Ascending aorta (tissue), 2 donors: ENCODE results near the gene METTL27. TPM values are rescaled to one million over a fixed set of nuclear protein-coding genes. Genes with fewer than 3 reads are reported as not detected.

Experiments
- DNase-seq, 2 donors: peaks; one replicate each; pipeline ENCODE4 v3.0.0-alpha.2; 2019; ENCODE audit warnings: low spot score in 2 of 2
- H3K27ac ChIP-seq, 2 donors: fragments of 200-600 bp; sonication (generic); one replicate each; pipeline ENCODE4 v1.5.1; 2016 to 2017; ENCODE audit warnings: mild to moderate bottlenecking in 1 of 2
- H3K27me3 ChIP-seq: fragments of 200-600 bp; sonication (generic); one replicate; pipeline ENCODE4 v1.5.1; 2017
- H3K36me3 ChIP-seq, 2 donors: fragments of 200-600 bp; sonication (generic); one replicate each; pipeline ENCODE4 v1.5.1; 2016
- H3K4me1 ChIP-seq, 2 donors: fragments of 200-600 bp; sonication (generic); one replicate each; pipeline ENCODE4 v1.5.1; 2016 to 2017; ENCODE audit warnings: mild to moderate bottlenecking in 1 of 2
- H3K4me3 ChIP-seq, 2 donors: fragments of 200-600 bp; sonication (generic); one replicate each; pipeline ENCODE4 v1.5.1; 2016 to 2017; ENCODE audit warnings: mild to moderate bottlenecking in 1 of 2
- H3K9me3 ChIP-seq, 2 donors: fragments of 200-600 bp; sonication (generic); one replicate each; pipeline ENCODE4 v1.5.1; 2016
- intact Hi-C: fragments of 100-400 bp; cut with DNase I; formaldehyde crosslinking; loops from one replicate; pipeline ENCODE4 v1.15.1; 2023
- total RNA-seq: library from RNA; depleted of rRNA; stranded (reverse); fragments of >200 nt; gene quantifications from one replicate; pipeline ENCODE4 v1.1.0, GENCODE V29; 2016
- TF ChIP-seq, protein P1 (sequence below), 3 experiments: fragments of 200-600 bp in 2 of 3; fragments of 450-650 bp in 1 of 3; sonication (generic) in 2 of 3; IDR thresholded peaks; one replicate each; pipeline ENCODE4 v1.5.1; 2016 to 2019; ENCODE audit warnings: antibody characterized with exemption in 3 of 3, mild to moderate bottlenecking in 1 of 3, moderate library complexity in 1 of 3

The METTL27 gene
- total RNA-seq, 1 donor from 2014 or later = not detected

DNA sequence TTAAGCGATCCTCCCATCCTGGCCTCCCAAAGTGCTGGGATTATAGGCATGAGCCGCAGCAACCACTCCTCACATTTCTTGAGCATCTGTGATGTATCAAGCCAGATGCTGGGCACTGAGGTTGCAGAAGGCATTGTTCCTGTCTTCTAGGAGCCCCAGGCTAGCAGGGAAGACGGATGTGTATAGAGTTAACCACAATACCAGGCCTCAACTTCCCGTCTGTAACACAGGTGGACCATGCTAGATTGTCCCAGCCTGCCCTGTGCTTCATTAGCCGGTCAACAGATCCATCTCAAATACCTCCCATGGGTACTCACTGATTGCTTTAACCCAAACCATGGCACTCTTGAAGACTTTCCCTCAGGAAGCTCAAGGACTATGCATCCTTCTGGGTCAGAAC is 13.3 kb downstream of the METTL27 start:
- Histone ChIP-seq H3K9me3 (no peaks in the 10 kb centered on the region), H3K27me3 (no peaks in the 10 kb centered on the region), H3K4me3 (no peak overlapping the region), H3K4me1 (peaks cover 3 to 9% of the 10 kb centered on the region in 2 donors), H3K27ac (no peak overlapping the region), H3K36me3 (no peaks in the 10 kb centered on the region)
- intact Hi-C loops = no loop called here
- no peak for DNase-seq
- TF ChIP-seq, protein P1, sequence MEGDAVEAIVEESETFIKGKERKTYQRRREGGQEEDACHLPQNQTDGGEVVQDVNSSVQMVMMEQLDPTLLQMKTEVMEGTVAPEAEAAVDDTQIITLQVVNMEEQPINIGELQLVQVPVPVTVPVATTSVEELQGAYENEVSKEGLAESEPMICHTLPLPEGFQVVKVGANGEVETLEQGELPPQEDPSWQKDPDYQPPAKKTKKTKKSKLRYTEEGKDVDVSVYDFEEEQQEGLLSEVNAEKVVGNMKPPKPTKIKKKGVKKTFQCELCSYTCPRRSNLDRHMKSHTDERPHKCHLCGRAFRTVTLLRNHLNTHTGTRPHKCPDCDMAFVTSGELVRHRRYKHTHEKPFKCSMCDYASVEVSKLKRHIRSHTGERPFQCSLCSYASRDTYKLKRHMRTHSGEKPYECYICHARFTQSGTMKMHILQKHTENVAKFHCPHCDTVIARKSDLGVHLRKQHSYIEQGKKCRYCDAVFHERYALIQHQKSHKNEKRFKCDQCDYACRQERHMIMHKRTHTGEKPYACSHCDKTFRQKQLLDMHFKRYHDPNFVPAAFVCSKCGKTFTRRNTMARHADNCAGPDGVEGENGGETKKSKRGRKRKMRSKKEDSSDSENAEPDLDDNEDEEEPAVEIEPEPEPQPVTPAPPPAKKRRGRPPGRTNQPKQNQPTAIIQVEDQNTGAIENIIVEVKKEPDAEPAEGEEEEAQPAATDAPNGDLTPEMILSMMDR (IDR thresholded peaks at IDR 0.05) = no peak

DNA sequence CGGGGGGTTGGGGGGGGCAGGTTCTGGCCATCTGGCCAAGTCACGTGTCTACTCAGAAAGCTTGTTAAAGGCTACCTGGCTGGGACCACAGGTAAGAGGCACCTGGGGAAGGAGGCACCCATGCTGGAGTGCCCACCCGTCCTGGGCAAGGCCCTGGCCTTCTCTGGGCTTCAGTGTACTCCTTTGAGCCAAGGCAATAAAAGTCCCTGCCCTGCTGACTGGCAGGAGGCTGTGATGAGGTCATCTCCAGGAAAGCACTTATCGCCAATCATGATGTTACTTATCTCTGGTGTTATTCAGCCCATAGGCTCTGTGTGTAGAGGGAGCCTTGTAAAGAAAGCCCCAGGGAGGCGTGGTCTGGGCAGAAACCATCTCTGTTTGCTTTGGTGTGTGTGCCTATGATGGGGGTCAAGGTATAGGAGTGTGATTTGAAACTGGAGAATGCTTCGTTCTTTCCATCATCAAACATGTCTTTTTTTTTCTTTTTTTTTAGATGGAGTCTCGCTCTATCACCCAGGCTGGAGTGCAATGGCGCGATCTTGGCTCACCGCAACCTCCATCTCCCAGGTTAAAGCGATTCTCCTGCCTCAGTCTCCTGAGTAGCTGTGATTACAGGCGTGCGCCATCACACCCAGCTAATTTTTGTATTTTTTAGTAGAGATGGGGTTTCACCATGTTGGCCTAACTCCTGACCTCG is 14.1 kb downstream of the METTL27 start:
- no peak for DNase-seq

DNA sequence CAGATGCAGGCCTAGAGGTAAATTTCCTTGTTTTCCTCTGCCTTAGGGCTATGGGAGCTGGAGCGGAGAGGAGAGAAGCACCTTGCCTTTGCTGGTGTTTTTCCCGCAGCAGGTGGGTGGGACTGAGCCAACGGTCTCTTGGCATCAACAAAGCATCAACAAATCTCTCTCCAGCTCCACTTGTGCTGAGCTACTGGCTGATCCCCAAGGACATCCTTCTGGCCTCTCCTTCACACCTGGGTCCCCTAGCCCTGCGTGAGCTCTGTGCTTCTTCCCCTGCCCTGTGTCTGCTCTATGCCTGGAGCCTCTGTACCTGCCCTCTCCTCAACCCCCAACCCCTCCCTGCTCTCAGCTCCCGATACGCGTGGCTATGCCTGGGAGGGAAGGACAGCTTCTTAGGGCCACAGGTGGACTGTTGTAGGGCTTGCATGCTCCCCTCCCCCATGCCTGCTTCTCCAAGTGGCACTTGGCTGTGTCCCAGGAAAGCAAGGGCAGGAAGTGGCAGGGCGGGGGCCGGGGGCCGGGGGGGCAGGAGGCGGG is 14.7 kb downstream of the METTL27 start:
- Histone ChIP-seq H3K4me3 (no peak overlapping the region), H3K9me3 (no peaks in the 10 kb centered on the region), H3K27me3 (no peaks in the 10 kb centered on the region), H3K27ac (no peak overlapping the region), H3K36me3 (no peaks in the 10 kb centered on the region), H3K4me1 (peaks cover 3 to 9% of the 10 kb centered on the region in 2 donors)
- TF ChIP-seq, protein P1 (IDR thresholded peaks at IDR 0.05) = no peak
- DNase-seq = no peak
- intact Hi-C loops = no loop called here

More for the DNA sequence above, 14.1 kb downstream of the METTL27 start:
- Histone ChIP-seq H3K9me3 (no peaks in the 10 kb centered on the region), H3K36me3 (no peaks in the 10 kb centered on the region), H3K4me1 (peaks cover 3 to 9% of the 10 kb centered on the region in 2 donors), H3K27ac (no peak overlapping the region), H3K4me3 (no peak overlapping the region), H3K27me3 (no peaks in the 10 kb centered on the region)
- intact Hi-C loops = no loop called here
- TF ChIP-seq, protein P1 (IDR thresholded peaks at IDR 0.05) = no peak

DNA sequence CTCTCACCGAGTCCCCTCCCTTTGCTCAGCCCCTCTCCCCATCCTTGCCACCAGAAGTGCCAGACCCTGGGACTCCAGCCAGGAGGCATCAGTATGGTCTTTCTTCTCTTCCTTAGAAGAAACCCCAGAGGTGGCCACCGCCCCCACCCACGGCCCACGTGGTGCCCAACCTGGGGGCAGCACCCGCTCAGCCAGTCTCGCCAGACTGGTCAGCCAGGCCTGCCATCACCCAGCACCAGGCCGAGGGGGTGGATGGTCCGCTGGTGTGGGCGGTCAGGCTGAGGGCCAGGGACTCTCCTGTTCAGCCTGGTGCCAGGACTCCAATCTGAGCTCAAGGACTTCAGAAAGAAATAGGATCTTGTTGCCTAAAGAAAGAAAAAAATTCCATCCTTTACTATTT is 17.3 kb downstream of the METTL27 start:
- TF ChIP-seq, protein P1 (IDR thresholded peaks at IDR 0.05) = no peak

DNA sequence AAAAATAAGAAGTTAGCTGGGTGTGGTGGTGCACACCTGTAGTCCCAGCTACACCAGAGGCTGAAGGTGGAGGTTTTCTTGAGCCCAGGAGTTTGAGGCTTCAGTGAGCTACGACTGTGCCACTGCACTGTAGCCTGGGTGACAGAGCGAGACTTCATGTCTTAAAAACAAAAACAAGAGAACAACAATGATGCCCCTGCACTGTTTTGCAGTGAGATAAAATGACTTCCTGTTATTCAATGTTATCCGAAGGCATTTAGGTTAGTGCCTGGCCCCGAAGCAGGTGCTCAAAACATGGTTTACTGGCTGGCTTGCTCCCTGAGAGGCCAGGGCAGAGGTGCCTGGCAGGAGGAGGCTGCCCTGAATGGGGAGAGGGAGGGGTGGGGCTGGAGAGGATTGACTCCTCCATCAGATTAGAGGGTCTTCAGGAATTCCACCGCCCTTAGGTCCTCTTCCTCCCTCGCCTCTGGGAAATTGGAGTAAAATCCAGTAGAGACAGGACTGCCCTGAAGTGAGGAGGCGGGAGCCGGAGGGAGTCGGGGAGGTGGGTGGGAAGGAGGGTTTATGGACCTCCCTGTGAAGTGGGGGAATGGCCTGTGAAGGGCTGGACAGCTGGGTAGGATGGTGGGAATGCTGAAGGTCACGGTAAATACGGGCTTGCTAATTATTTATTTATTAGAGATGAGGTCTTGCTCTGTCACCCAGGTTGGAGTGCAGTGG is 18.3 kb downstream of the METTL27 start:
- Histone ChIP-seq H3K27ac (no peak overlapping the region), H3K4me3 (no peak overlapping the region), H3K9me3 (no peaks in the 10 kb centered on the region), H3K27me3 (no peaks in the 10 kb centered on the region), H3K4me1 (peaks cover 3 to 9% of the 10 kb centered on the region in 2 donors), H3K36me3 (no peaks in the 10 kb centered on the region)
- DNase-seq = peak in 1 of 2 donors; percentile 30
- TF ChIP-seq, protein P1 (IDR thresholded peaks at IDR 0.05) = no peak
- intact Hi-C loops = no loop called here

More for the DNA sequence above, 17.3 kb downstream of the METTL27 start:
- Histone ChIP-seq H3K27me3 (no peaks in the 10 kb centered on the region), H3K9me3 (no peaks in the 10 kb centered on the region), H3K4me3 (no peak overlapping the region), H3K27ac (no peak overlapping the region), H3K4me1 (peaks cover 3 to 9% of the 10 kb centered on the region in 2 donors), H3K36me3 (no peaks in the 10 kb centered on the region)
- intact Hi-C loops = no loop called here
- peak in 1 of 2 donors; percentile 59 for DNase-seq
